H9 (cell line): Measurements from ENCODE around the gene PERM1. TPM values are rescaled to one million over a fixed set of nuclear protein-coding genes. Genes with fewer than 3 reads are reported as not detected.

ENCODE experiments used
- DNase-seq: peaks from one replicate; pipeline ENCODE4 v3.0.0-alpha.2; 2017
- H2AFZ ChIP-seq: one replicate; pipeline ENCODE4 v1.6.1; 2013; ENCODE audit warnings: mild to moderate bottlenecking, low read length, control low read depth, moderate library complexity
- H2AK5ac ChIP-seq: 2 replicates; pipeline ENCODE4 v1.6.1; 2013; ENCODE audit warnings: low read length, control low read depth, mixed read lengths; ENCODE audit not compliant: insufficient read length
- H2BK120ac ChIP-seq: one replicate; pipeline ENCODE4 v1.6.1; 2013; ENCODE audit warnings: low read depth, mild to moderate bottlenecking, low read length, control low read depth, inconsistent platforms; ENCODE audit not compliant: poor library complexity, severe bottlenecking
- H2BK12ac ChIP-seq: 2 replicates; pipeline ENCODE4 v1.6.1; 2013; ENCODE audit warnings: low read length, control low read depth, mixed read lengths, low read depth; ENCODE audit not compliant: insufficient read length
- H2BK15ac ChIP-seq: 2 replicates; pipeline ENCODE4 v1.6.1; 2013; ENCODE audit warnings: low read depth, low read length, control low read depth
- H2BK20ac ChIP-seq: one replicate; pipeline ENCODE4 v1.6.1; 2013; ENCODE audit warnings: low read depth, mild to moderate bottlenecking, low read length, control low read depth, inconsistent platforms; ENCODE audit not compliant: poor library complexity, severe bottlenecking
- H2BK5ac ChIP-seq: 2 replicates; pipeline ENCODE4 v1.6.1; 2013; ENCODE audit warnings: low read length, control low read depth, mixed read lengths; ENCODE audit not compliant: insufficient read length
- H3K14ac ChIP-seq: 2 replicates; pipeline ENCODE4 v1.6.1; 2013; ENCODE audit warnings: low read length, control low read depth; ENCODE audit not compliant: insufficient read depth
- H3K18ac ChIP-seq: 2 replicates; pipeline ENCODE4 v1.6.1; 2013; ENCODE audit warnings: low read depth, mild to moderate bottlenecking, mixed read lengths, low read length, control low read depth; ENCODE audit not compliant: insufficient read length
- H3K23ac ChIP-seq: 2 replicates; pipeline ENCODE4 v1.6.1; 2013; ENCODE audit warnings: low read length, control low read depth, mixed read lengths, low read depth; ENCODE audit not compliant: insufficient read length
- H3K23me2 ChIP-seq: 2 replicates; pipeline ENCODE4 v1.6.1; 2013; ENCODE audit warnings: low read depth, mild to moderate bottlenecking, mixed read lengths, low read length, control low read depth; ENCODE audit not compliant: insufficient read length, poor library complexity, severe bottlenecking
- H3K27ac ChIP-seq: 2 replicates; pipeline ENCODE4 v1.5.1; 2013; ENCODE audit warnings: low read length, control low read depth, mixed read lengths, low read depth; ENCODE audit not compliant: insufficient read length
- H3K27me3 ChIP-seq: 2 replicates; pipeline ENCODE4 v1.6.1; 2013; ENCODE audit warnings: low read length, control low read depth, inconsistent platforms; ENCODE audit not compliant: insufficient read depth
- H3K4ac ChIP-seq: 2 replicates; pipeline ENCODE4 v1.6.1; 2013; ENCODE audit warnings: low read depth, mild to moderate bottlenecking, control low read depth, inconsistent platforms, low read length, moderate library complexity
- H3K4me1 ChIP-seq: 2 replicates; pipeline ENCODE4 v1.6.1; 2013; ENCODE audit warnings: low read length, control low read depth, inconsistent platforms; ENCODE audit not compliant: insufficient read depth
- H3K4me2 ChIP-seq: 2 replicates; pipeline ENCODE4 v1.6.1; 2013; ENCODE audit warnings: low read length, control low read depth, mixed read lengths; ENCODE audit not compliant: insufficient read length, insufficient read depth
- H3K56ac ChIP-seq: 2 replicates; pipeline ENCODE4 v1.6.1; 2013; ENCODE audit warnings: low read depth, mild to moderate bottlenecking, mixed read lengths, low read length, control low read depth; ENCODE audit not compliant: insufficient read length
- H3K79me1 ChIP-seq: 2 replicates; pipeline ENCODE4 v1.6.1; 2013; ENCODE audit warnings: low read depth, mild to moderate bottlenecking, moderate library complexity, low read length, control low read depth, inconsistent platforms; ENCODE audit not compliant: insufficient read depth, poor library complexity, severe bottlenecking
- H3K79me2 ChIP-seq: 2 replicates; pipeline ENCODE4 v1.6.1; 2013; ENCODE audit warnings: low read length, control low read depth, inconsistent platforms; ENCODE audit not compliant: insufficient read depth
- H3K9ac ChIP-seq: 2 replicates; pipeline ENCODE4 v1.6.1; 2013; ENCODE audit warnings: low read length, control low read depth, mixed read lengths; ENCODE audit not compliant: insufficient read length; ENCODE audit errors: extremely low read depth
- H3K9me3 ChIP-seq: one replicate; pipeline ENCODE4 v1.6.1; 2013; ENCODE audit warnings: low read depth, low read length, inconsistent platforms; ENCODE audit not compliant: control insufficient read depth
- H3T11ph ChIP-seq: one replicate; pipeline ENCODE4 v1.6.1; 2013; ENCODE audit warnings: mild to moderate bottlenecking, low read length, control low read depth, inconsistent platforms
- H4K20me1 ChIP-seq: one replicate; pipeline ENCODE4 v1.6.1; 2013; ENCODE audit not compliant: control insufficient read depth, insufficient read length, insufficient read depth
- H4K5ac ChIP-seq: 2 replicates; pipeline ENCODE4 v1.6.1; 2013; ENCODE audit warnings: low read depth, mild to moderate bottlenecking, mixed read lengths, low read length, control low read depth; ENCODE audit not compliant: insufficient read length
- H4K8ac ChIP-seq: replicated peaks from 2 replicates; pipeline ENCODE4 v1.6.1; 2013; ENCODE audit warnings: low read length, control low read depth, mixed read lengths, low read depth; ENCODE audit not compliant: insufficient read length
- H4K91ac ChIP-seq: 2 replicates; pipeline ENCODE4 v1.6.1; 2013; ENCODE audit warnings: low read depth, mild to moderate bottlenecking, moderate library complexity, mixed read lengths, low read length, control low read depth; ENCODE audit not compliant: insufficient read length
- H3K27ac Mint-ChIP-seq, 3 experiments: 2 replicates in 2 of 3; 3 replicates in 1 of 3; pipeline ENCODE4 v1.8.0; 2020 to 2021; ENCODE audit warnings: mixed read lengths in 3 of 3, mild to moderate bottlenecking in 1 of 3, moderate library complexity in 1 of 3
- H3K27me3 Mint-ChIP-seq: 2 replicates; pipeline ENCODE4 v1.8.0; 2021; ENCODE audit warnings: low read depth, mild to moderate bottlenecking, moderate library complexity, mixed read lengths
- H3K36me3 Mint-ChIP-seq, 3 experiments: 2 replicates in 2 of 3; 3 replicates in 1 of 3; pipeline ENCODE4 v1.8.0; 2020 to 2021; ENCODE audit warnings: low read depth in 3 of 3, mixed read lengths in 3 of 3; ENCODE audit not compliant: insufficient read depth in 1 of 3
- H3K4me1 Mint-ChIP-seq, 2 experiments: 2 replicates each; pipeline ENCODE4 v1.8.0; 2020; ENCODE audit warnings: mixed read lengths in 2 of 2
- H3K4me3 Mint-ChIP-seq, 2 experiments: 2 replicates in 1 of 2; 3 replicates in 1 of 2; pipeline ENCODE4 v1.8.0; 2020 to 2021; ENCODE audit warnings: mild to moderate bottlenecking in 2 of 2, mixed read lengths in 2 of 2, moderate library complexity in 1 of 2
- H3K9me3 Mint-ChIP-seq, 2 experiments: 2 replicates in 1 of 2; 3 replicates in 1 of 2; pipeline ENCODE4 v1.8.0; 2020; ENCODE audit warnings: mild to moderate bottlenecking in 2 of 2, mixed read lengths in 2 of 2, moderate library complexity in 1 of 2
- CTCF ChIP-seq: fragments of 200-600 bp; sonication (generic); conservative IDR thresholded peaks from 3 replicates; pipeline ENCODE4 v1.8.0; 2021; ENCODE audit warnings: antibody characterized with exemption, mild to moderate bottlenecking
- WGBS: extraction: QIAGEN DNeasy Blood & Tissue Kit; methylation state at CpG from one replicate; pipeline ENCODE4 v1.1.7; 2013; ENCODE audit warnings: missing lambda C conversion rate, low lambda C conversion rate, mixed read lengths; ENCODE audit not compliant: insufficient read length; ENCODE audit errors: extremely low coverage; 5-methylcytosine and 5-hydroxymethylcytosine counted together
- total RNA-seq: library from RNA; stranded (reverse); gene quantifications from 2 replicates; pipeline ENCODE4 v1.2.1, GENCODE V29; 2021

The PERM1 gene
- total RNA-seq, 1 experiment from 2014 or later: not detected

- H3T11ph ChIP-seq: no peak overlapping the region
- H3K14ac ChIP-seq: no peak overlapping the region
- peaks cover 4% of the 10 kb centered on the region; the same call in 1 of the 2 replicates for H3K27me3 ChIP-seq
- H2BK15ac ChIP-seq: no peak overlapping the region
- H3K36me3 Mint-ChIP-seq: peaks cover 32 to 71% (median 59%) of the 10 kb centered on the region in 3 experiments; a peak in 6 of 7 replicates
- H2AK5ac ChIP-seq: no peak overlapping the region
- WGBS: no CpG with 5 or more reads among the region's 13 CpGs
- no peaks in the 10 kb centered on the region; a peak in 2 of 5 replicates for H3K9me3 Mint-ChIP-seq
- TF ChIP-seq CTCF: no peak
- no peak overlapping the region for H3K23ac ChIP-seq
- H2BK5ac ChIP-seq: no peak overlapping the region
- H3K27me3 Mint-ChIP-seq: peaks cover 5% of the 10 kb centered on the region
- H3K79me2 ChIP-seq: peaks cover 5% of the 10 kb centered on the region; the same call in 1 of the 2 replicates
- no peaks in the 10 kb centered on the region for H3K23me2 ChIP-seq
- H3K4me1 Mint-ChIP-seq: peaks cover 7 to 16% of the 10 kb centered on the region in 2 experiments
- no peak overlapping the region for H2BK20ac ChIP-seq
- H4K8ac ChIP-seq: no peak overlapping the region
- H3K18ac ChIP-seq: no peak overlapping the region
- H3K27ac Mint-ChIP-seq: no peak overlapping the region
- H3K27ac ChIP-seq: no peak overlapping the region
- DNase-seq: no peak
- H2BK120ac ChIP-seq: no peak overlapping the region
- no peaks in the 10 kb centered on the region for H3K9me3 ChIP-seq
- no peaks in the 10 kb centered on the region for H4K20me1 ChIP-seq
- H3K9ac ChIP-seq: no peak overlapping the region
- H3K4me2 ChIP-seq: no peak overlapping the region
- H3K4ac ChIP-seq: no peak overlapping the region
- H2BK12ac ChIP-seq: no peak overlapping the region
- H4K5ac ChIP-seq: no peak overlapping the region
- no peak overlapping the region for H4K91ac ChIP-seq
- no peak overlapping the region for H2AFZ ChIP-seq
- peaks cover 4% of the 10 kb centered on the region for H3K79me1 ChIP-seq
- no peak overlapping the region for H3K56ac ChIP-seq
- no peaks in the 10 kb centered on the region for H3K4me1 ChIP-seq
- no peak overlapping the region for H3K4me3 Mint-ChIP-seq
These were observed 27.0 kb downstream of the PERM1 start for GRCh38 chr1:954927-955326.
